HG03175 (cell line): ENCODE results near the gene TVP23C.
A peak's percentile ranks its signal among the peaks of the same experiment; 100 is the strongest.
"Not testable (repeated sequence)": the region's sequence is repeated elsewhere in the genome, so short reads cannot be mapped to it uniquely, and the experiment has no call there.

Experiments
- ATAC-seq: cut with Tn5 transposase; IDR thresholded peaks from one replicate; pipeline ENCODE4 v1.9.1; 2021; ENCODE audit warnings: mild to moderate bottlenecking, moderate library complexity; ENCODE audit not compliant: unreplicated experiment

Gene TVP23C

DNA sequence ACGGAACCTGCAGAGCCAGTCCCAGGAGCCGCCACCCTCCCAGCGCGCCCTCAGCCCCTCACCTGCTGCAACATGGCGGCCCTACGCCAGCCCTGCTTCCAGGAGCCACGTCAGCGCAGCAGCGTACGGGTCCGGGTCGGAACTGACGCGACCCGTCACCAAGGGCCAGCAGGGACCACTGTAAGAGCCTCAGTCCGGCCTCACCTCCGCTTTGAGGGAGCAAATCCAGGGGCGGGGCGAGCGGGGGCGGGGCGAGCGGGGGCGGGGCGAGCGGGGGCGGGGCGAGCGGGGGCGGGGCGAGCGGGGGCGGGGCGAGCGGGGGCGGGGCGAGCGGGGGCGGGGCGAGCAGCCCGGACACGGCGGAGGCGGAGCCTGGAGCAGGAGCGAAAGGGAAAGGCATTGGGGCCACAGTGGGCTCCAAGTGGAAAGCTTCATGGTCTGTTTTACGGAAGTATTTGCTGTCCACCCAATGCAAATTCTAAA lies at the start of gene TVP23C:
TSS of gene TVP23C (minus strand) at position 109 of the 483 bp plus-strand sequence. CDS start at position 74, 35 bp downstream.
- ATAC-seq = peak; percentile 74

DNA sequence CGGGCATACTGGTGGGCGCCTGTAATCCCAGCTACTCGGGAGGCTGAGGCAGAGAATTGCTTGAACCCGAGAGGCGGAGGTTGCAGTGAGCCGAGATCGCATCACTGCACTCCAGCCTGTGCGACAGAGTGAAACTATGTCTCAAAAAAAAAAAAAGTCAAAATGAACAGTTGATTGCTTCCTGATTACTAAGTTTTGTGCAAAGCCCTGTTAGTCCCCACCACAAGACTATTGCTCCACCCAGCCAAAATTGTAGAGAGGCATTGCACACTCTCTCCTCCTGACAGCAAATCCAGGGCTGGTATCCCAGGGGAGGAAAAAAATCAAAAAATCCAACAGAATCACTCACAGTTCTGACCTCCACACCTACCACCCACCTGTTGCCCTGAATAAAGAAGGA lies 29.7 kb upstream of the TVP23C start:
- ATAC-seq = not testable (repeated sequence)

DNA sequence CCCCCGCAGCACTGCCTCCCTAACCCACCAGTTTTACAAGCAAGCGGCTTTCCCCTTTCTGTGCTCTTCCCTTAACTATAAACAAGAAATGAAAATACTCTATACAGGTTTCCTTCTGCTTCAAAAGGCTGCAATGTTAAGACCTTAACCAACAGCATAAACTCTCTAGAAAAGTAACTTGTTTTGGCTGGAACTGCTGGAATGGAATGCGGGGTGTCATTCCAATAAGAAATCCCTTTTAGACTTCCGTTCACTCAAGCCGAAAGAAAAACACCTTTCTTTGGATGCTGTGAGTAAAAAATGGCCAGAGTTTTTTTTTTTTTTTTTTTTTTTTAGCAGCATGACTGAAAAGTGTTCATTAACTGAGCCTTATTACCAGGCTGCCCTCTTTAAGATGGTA lies 28.7 kb upstream of the TVP23C start:
- not testable (repeated sequence) for ATAC-seq

DNA sequence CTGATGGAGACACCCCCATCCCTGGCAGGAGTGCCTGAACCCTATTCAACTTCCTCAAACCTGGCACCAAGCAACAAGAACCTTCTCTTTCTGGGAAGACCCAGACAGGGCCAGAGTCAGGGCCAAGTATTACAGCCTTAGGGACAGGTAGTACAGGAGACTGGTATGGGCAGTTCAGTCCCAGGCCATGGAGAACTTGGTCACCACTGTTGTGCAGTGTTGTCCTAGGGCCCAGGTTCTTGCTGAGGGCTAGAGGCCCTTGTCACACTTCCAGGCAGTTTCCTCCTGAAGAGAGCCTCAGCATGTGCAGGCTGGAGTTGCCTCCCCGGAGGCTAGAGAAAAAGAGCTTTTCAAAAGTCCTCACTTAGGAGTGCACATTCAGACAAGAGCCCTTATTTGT lies 27.6 kb upstream of the TVP23C start:
- ATAC-seq = not testable (repeated sequence)

DNA sequence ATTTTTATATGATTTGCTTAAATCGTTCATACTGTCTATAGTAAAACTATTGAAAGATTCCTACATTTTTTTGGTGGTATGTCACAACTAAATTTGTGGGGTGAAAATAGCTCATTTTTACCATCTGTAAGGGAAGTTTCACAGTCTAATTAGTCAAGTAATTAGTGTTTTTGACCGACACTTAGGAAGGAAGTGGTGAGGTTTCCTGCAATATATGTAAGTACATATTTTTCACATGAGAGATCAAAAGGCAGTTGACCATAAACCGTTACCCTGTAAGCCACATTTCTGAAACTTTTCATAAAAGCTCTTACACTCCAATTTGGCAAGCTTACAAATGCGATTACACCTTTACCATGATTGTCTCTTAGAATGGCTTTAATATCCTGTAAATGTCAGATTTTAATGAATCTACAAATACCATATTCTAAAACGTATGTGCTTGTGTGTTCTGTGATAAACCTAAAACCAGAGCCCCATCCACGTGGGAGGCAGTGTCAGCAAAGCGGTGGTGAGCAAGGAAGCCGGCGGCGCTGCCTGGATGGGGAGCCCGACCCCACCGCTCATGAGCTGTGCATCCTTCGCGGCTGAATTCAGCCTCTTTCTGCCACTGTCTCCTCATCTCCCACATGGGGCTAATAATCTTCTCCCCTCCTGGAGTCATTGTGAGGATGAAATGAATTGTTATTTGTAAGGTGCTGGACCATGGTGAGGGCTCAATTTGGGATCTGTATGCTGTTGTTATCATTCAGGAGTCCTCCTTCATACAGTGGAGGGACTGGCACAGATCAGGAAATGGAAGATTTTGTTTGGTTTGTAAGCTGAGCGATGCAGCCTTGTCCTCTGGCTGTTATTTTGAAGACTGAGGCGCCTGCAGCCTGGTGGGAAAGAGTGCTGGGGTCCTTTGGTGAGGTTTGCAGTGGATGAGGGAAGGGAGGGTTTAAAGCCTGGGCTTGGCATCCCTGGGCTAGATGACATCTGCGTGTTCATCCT lies 26.6 kb upstream of the TVP23C start:
- ATAC-seq = not testable (repeated sequence)

DNA sequence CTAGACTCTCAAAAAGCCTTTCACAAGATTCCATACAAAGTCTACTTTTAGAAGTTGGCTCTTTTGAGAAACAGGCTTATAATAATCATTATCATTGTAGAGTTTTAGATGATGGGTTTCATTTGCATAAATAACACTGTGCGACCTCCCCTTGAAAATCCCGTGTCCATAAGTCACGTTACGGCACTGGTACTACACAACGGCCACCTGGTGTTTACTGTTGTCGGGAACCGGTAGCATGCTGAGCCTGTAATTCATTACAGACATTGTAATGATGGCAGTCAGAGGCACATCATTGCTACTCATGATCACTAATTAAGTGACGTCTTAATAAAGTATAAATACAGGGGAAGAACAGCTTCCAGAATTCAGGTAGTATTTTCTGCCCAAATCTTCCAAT lies 24.7 kb upstream of the TVP23C start:
- not testable (repeated sequence) for ATAC-seq

DNA sequence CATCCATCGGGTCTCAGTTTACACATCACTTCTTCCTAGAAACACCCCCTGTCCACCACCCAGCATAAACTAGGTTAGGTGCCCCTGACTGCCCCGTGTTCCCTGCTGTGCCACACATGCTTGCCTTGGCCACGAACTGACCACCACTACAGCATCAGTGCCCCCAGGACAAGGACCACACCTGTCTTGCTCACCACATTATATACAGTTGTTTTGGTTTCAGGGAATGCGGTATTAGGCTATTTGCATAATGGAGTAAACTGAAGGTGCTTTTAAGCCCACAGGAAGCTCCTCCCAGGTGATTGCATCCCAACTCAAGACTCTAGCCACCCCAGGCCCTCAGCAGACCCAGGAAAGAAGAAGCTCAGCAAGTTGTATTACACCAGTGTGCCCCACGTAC lies 20.0 kb upstream of the TVP23C start:
- ATAC-seq = not testable (repeated sequence)

DNA sequence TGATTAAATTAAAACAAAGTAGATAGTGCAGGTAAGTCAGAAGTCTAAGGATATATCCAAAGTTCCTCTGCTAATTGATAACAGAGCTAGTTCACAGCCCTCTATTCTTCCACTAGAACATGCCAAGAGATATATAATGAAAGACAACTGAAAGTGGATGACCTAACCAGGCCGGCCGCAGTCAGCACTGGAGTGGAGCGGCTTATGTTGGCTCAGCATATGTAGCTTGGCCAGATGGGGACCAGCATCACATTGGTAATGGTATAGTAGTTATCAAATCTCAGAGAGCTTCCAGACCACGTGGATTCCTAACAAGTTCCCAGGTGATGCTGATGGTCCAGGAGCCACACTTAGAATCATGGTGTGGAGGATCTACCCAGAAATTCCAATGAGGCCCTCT lies 18.2 kb upstream of the TVP23C start:
- ATAC-seq = not testable (repeated sequence)

DNA sequence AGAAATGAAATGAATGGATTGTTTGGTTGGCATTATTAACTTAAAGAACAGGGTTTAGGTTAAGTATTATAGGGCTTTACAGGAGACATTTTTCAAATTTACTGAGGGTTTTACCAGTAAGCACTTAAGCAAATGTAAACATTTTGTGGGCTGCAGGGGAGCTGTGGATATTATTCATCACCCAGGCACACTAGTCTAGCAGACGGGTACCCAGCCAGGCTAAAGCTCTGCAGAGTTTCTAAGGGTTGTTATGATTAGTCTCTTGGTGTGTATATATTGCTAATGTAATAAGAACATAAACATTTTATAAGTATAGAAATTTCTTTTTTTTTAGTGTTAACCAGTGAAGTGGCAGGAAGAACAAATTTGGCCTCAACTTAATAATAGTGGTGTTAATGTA lies 13.6 kb upstream of the TVP23C start:
- not testable (repeated sequence) for ATAC-seq

DNA sequence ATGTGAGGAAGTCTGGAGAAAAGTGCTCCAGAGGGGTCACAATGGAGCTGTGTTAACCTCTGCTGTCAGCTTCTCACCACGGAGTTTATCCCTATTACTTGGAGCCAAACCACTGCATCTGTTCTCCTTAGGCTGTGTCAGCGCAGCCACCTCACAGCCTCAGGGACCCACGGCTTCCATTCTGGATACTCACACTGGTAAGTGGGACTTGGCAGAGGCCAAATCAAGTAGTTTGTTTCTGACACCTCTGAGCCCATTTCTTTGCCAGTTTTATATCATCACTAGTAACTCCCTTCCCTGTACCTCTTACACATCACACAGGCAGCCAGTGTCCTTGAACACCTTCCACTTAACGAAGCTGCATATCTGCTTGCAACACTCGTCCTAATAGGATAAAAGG lies 11.4 kb upstream of the TVP23C start:
- not testable (repeated sequence) for ATAC-seq

DNA sequence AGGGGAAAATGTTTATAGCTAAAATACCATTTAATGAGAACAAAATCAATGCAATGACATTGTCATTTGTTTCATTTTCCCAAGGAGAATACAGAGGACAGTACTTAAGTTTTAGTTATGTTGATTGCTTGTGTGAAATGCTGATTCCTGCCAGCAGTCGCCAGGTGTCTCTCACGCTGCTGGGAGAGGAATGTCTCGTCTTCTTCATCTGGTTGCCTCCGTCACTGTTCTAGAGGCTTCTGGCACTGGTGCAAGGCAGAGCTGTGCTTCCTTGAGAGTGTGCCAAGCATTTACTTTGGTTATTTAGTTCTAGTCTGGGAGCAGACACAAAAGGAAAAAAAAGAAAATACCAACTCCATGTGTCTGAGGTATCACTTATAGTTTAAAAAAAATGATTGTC lies 10.6 kb upstream of the TVP23C start:
- ATAC-seq = not testable (repeated sequence)

DNA sequence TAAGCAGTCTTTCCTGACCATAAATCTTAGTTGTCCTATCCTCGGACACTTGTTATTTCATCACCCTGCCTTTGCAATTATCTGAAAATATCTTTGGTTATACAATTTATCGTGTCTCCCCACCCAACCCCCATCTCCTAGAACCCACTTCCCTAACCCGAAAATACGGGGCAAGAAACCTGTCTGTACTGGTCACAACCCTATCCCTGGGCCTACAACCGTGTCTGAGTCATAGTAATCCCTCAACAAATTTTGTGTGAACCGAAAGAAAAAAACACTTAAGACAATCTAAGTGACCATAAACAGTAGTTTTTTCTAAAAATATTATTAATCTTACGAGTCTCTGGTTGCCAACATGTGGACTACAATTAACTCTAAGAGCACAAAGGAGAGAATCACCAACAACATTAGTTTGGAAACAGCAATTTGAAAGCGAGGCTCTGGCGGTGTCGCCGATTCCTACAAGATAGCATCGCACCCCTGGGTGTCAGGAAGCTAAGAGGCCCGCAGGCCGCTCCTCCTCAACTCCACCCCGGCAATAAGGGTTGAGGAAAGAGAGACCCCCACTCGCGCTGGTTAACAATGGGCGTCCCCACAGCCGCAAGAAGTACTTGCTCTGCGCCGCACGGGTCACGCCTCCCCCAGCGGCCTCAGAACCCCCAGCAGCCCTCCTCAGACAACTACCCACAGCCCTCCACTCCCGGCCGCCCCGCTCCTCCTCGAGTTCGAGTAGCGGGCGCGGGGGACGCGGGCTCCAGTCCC lies 489 bp downstream of the TVP23C start:
- peak; percentile 41 for ATAC-seq

DNA sequence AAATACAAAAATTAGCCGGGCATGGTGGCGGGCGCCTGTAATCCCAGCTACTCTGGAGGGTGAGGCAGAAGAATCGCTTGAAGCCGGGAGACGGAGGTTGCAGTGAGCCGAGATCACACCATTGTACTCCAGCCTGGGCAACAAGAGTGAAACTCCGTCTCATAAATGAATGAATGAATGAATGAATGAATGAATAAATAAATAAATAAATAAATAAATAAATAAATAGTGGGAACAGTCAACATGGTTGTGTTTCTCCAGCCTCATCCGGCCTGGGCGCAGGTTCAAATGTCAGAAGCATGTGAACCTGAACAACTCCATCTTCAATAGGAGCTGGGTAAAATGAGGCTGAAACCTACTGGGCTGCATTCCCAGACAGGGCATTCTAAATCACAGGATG lies 1.8 kb downstream of the TVP23C start:
- not testable (repeated sequence) for ATAC-seq

DNA sequence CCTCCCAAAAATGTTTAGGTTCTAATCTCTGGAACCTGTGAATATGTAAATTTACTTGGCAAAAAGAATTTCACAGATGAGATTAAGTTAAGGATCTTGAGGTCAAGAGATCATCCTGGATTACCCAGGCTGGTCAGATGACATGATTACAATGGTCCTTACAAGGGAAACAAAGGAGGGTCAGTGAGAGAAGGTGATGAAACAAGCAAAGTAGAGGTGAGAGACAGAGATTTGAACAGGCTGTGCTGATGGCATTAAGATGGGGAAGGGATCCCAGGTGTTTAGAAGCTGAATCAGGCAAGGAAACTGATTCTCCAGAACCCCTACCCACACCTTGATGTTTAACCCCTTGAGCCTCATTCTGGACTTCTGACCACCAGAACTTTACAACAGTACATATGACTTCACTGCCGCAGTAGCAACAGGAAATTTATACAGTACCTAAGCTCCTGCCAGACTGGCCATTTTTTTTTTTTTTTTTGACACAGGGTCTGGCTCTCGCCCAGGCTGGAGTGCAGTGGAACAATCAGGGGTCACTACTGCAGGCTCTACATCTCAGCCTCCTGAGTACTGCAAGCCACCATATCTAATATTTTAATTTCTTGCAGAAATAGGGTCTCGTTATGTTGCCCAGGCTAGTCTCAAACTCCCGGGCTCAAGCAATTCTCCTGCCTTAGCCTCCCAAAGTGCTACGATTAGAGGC lies 4.7 kb downstream of the TVP23C start:
- not testable (repeated sequence) for ATAC-seq

DNA sequence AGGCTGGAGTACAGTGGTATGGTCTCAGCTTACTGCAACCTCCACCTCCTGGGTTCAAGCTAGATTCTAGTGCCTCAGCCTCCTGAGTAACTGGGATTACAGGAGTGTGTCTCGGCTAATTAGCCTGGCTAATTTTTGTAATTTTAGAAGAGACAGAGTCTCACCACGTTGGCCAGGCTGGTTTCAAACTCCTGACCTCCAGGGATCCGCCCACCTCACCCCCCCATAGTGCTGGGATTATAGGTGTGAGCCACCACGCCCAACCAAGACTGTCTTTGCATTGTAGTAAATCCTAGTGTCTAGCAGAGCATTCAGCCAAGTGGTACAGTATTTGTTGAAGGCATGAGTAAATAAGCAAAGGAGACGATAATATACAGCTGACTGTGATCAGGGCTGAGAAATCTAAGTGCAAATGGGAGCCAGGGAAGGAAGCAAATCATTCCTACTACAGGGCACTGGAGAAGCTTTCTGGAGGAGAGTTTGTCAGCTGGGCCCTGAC lies 5.9 kb downstream of the TVP23C start:
- not testable (repeated sequence) for ATAC-seq

DNA sequence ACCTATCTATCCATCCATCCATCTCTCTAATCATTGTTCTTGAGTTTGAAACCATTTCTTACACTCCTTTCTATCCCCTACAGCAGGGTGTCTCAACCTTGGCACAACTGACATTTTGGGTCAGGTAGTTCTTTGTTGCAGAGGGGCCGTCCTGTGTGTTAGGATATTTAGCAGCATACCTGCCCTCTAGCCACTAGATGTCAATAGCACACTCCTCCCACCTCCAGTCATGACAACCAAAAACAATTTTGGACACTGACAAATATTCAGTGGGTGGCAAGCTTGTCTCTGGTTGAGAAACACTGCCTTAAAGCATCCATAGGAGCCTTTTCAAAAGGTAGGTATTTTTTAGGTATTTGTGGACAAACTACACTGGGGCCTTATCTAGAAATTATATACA lies 10.4 kb downstream of the TVP23C start:
- not testable (repeated sequence) for ATAC-seq

DNA sequence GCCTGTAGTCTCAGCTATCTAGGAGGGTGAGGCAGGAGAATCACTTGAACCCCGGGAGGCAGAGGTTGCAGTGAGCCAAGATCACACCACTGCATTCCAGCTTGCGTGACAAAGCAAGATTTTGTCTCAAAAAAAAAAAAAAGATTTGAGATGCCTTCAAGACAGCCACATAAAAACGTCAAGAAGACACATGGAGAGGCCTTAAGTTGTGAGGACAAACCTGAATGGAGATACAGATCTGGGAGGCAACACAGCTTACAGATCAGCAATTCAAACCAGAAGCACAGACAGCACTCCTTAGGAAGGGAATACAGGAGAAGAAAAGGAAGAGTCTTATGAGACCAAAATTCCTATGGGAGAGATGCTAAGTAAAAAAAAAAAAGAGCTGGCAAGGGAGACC lies 13.7 kb downstream of the TVP23C start:
- ATAC-seq = not testable (repeated sequence)

DNA sequence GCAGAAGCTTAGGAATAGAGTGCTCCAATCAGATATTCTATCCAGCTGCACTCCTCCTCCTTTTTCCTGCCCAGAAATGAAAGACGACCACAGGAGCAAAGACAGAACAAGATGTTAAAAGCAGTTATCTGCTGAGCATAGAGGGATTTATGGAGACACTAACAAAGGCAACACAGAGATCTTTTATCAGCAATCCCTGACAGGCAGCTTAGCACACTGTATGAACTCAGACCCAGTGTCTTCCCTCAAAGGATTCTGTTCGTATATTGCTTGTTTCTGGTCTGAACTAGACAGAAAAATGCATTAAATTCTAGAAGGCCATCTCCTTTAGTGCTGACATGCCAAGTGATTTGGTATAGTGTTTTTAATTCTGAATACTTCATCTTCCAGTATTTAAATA lies 16.7 kb downstream of the TVP23C start:
- ATAC-seq = not testable (repeated sequence)

DNA sequence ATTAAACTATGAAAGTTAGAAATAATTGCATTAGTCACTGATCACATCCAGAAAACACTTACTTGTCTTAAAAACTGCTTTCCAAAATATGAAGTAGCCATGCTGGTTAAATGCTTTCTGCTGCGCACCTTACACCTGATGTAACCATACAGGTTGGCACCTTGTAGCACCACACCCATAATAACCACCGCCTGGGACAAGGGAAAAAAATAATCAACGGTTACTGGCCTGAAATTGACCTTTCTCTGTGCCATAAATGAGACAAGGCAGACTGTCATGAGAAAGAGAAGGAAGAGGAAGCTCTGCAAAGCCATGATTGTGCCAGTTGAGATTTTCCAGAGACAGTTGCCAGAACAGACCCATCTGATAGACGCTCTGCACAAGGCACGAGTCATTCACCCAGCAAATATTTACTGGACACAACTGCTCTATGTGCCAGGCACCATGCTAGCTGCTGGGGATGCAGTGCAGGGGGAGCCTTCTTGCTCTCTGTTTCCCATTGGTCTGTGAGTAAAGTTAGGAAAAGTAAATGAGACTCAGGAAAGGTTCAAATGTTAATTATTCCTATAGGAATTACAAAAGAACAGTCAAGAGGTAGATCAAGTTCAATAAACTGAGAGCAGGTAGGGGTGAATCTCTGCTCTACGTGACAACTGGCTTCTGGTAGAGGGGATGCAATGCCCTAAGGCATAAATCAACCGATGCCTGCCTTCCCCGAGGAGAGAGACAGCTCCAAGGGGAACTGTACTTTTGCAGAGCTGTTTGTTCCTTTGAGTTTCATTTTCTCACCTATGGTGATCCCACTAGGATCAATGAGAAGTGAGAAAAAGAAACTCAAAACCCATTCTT lies 22.7 kb downstream of the TVP23C start:
- ATAC-seq = not testable (repeated sequence)

DNA sequence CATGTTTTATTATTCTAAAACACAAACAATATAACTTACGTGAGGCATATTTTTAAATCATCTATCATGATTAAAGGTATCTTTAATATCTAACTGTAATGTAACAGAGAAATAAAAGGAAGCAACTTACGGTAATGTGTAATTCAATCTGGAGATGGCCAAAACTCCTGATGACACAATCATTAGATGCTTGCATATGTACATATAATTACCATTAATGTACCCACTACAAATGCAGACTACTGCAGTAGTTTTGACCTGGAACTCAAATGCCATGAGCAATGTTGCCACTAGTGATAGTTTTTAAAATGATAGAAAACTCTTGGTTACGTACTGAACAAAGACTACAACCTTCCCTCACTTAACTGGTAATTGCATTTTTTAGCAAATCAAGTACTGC lies 30.2 kb downstream of the TVP23C start:
- not testable (repeated sequence) for ATAC-seq
